Activated naive CD8-positive, alpha-beta T cell treated with anti-CD3 and anti-CD28 coated beads for 36 hours (primary cell): ENCODE results near the gene PPP2R2D. TPM values are rescaled to one million over a fixed set of nuclear protein-coding genes. Genes with fewer than 3 reads are reported as not detected.

Experiments used
- DNase-seq: peaks from one replicate; pipeline ENCODE4 v3.0.0; 2021
- H3K27ac Mint-ChIP-seq: one replicate; pipeline ENCODE4 v1.8.0; 2022; ENCODE audit warnings: mild to moderate bottlenecking, moderate library complexity, mixed read lengths
- H3K27me3 Mint-ChIP-seq: one replicate; pipeline ENCODE4 v1.8.0; 2022; ENCODE audit warnings: mild to moderate bottlenecking, mixed read lengths
- H3K36me3 Mint-ChIP-seq: one replicate; pipeline ENCODE4 v1.8.0; 2021; ENCODE audit warnings: mild to moderate bottlenecking, mixed read lengths
- H3K4me1 Mint-ChIP-seq: one replicate; pipeline ENCODE4 v1.8.0; 2021; ENCODE audit warnings: mixed read lengths
- H3K4me3 Mint-ChIP-seq: one replicate; pipeline ENCODE4 v1.8.0; 2022; ENCODE audit warnings: mild to moderate bottlenecking, moderate library complexity, mixed read lengths
- H3K9me3 Mint-ChIP-seq: one replicate; pipeline ENCODE4 v1.8.0; 2022; ENCODE audit warnings: mixed read lengths
- total RNA-seq, 2 experiments: library from RNA; stranded (reverse); gene quantifications; one replicate each; pipeline ENCODE4 v1.2.3, GENCODE V29; 2021

The PPP2R2D gene
- total RNA-seq, 2 experiments from 2014 or later = 24.4 to 25.7 TPM

DNA sequence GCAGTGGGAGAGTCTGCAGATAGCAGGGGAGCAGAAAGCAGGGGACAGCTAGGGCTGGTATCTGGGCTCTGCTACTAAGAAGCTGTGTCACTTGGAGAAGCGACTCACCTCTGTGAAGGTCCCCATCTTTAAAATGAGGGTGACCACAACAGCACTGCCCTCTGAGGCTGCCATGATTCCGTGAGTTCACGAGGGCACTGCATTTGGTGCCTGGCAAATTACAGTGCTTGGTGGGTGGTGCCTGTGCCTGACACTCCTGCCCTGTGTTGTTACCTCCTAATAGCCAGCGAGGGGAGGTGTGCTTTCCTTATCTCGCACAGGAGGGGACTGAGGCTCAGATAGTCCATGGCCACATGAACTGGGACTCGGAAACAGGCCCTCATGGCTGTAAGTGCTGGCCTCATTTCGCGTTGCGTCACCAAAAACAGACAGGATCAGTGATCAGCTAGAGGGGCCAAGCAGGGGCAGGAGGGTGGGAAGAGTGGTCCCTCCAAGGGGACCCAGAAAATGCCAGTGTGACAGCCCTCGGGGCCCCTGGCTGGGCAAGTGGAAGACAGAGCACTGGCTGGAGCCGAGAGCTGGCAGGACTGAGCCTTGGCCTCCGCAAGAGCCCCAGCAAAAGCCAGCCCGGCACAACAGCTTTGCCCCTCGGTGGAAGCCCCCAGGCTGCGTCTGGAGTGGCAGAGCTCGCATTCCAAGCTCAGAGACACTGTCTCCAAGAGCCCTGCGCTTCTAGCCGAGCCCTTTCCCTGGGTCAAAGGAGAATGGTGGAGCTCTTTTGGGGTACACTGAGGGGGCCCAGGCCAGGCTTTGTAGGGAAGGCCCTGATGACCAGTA is 98.3 kb downstream of the PPP2R2D start:
- H3K4me1 Mint-ChIP-seq = no peaks in the 10 kb centered on the region
- H3K27me3 Mint-ChIP-seq = no peaks in the 10 kb centered on the region
- no peaks in the 10 kb centered on the region for H3K36me3 Mint-ChIP-seq
- H3K4me3 Mint-ChIP-seq = no peak overlapping the region
- no peaks in the 10 kb centered on the region for H3K9me3 Mint-ChIP-seq
- DNase-seq = no peak
- H3K27ac Mint-ChIP-seq = no peak overlapping the region

- Mint-ChIP-seq H3K27me3 (no peaks in the 10 kb centered on the region), H3K27ac (no peak overlapping the region), H3K4me3 (no peak overlapping the region), H3K9me3 (peaks cover 8% of the 10 kb centered on the region), H3K36me3 (peaks cover 3% of the 10 kb centered on the region), H3K4me1 (peaks cover 4% of the 10 kb centered on the region)
- DNase-seq = no peak
These were observed 100.6 kb downstream of the PPP2R2D start for GRCh38 chr10:132001238-132001972.

DNA sequence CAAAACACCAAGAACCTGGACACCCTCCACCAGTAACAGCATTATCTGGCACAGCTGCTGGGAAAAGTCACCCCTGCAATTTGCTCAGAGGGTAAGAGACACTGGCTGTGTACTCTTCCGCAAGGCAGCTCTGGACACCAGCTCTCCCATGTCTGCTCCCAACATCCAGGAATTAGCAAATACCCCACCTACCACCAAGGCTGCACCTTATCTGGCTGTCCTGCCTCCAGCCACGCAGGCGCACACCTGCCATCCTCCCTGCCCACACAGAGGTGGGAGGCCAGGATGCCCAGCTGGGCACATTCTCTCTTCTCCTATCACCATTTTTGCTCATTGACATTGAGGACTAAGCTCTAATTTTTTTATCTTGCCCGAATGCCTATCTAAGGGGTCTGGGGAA is 101.2 kb downstream of the PPP2R2D start:
- Mint-ChIP-seq H3K27me3 (no peaks in the 10 kb centered on the region), H3K4me1 (peaks cover 4% of the 10 kb centered on the region)

GRCh38 chr10:132003282-132003924 is 102.6 kb downstream of the PPP2R2D start:
- H3K4me1 Mint-ChIP-seq = peaks cover 4% of the 10 kb centered on the region
- no peaks in the 10 kb centered on the region for H3K27me3 Mint-ChIP-seq
- no peak for DNase-seq
- no peak overlapping the region for H3K4me3 Mint-ChIP-seq
- H3K36me3 Mint-ChIP-seq = peaks cover 3% of the 10 kb centered on the region
- peaks cover 8% of the 10 kb centered on the region for H3K9me3 Mint-ChIP-seq
- no peak overlapping the region for H3K27ac Mint-ChIP-seq

More for the DNA sequence above, 101.2 kb downstream of the PPP2R2D start:
- no peak overlapping the region for H3K4me3 Mint-ChIP-seq
- H3K27ac Mint-ChIP-seq = no peak overlapping the region
- H3K9me3 Mint-ChIP-seq = peaks cover 8% of the 10 kb centered on the region
- no peak for DNase-seq
- H3K36me3 Mint-ChIP-seq = peaks cover 3% of the 10 kb centered on the region

- no peak for DNase-seq
- H3K27ac Mint-ChIP-seq = no peak overlapping the region
- peaks cover 4% of the 10 kb centered on the region for H3K4me1 Mint-ChIP-seq
- H3K36me3 Mint-ChIP-seq = peaks cover 3% of the 10 kb centered on the region
- H3K4me3 Mint-ChIP-seq = no peak overlapping the region
- peaks cover 8% of the 10 kb centered on the region for H3K9me3 Mint-ChIP-seq
- no peaks in the 10 kb centered on the region for H3K27me3 Mint-ChIP-seq
These were observed 103.2 kb downstream of the PPP2R2D start for GRCh38 chr10:132004052-132004451.

DNA sequence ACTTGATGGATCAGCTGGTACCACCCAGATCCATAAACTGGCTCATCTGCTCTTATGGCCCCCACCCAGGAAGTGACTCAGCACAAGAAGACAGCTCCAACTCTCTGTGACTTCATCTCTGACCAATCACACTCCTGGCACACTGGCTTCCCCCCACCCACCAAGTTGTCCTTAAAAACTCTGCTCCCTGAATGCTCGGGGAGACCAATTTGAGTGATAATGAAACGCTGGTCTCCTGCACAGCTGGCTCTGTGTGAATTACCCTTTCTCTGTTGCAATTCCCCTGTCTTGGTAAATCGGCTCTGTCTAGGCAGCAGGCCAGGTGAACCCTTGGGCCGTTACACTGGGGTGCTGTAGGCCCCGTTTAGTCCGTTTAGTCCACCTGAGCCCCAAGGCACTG is 104.3 kb downstream of the PPP2R2D start:
- Mint-ChIP-seq H3K27ac (no peak overlapping the region), H3K9me3 (peaks cover 8% of the 10 kb centered on the region), H3K27me3 (no peaks in the 10 kb centered on the region)

GRCh38 chr10:132006966-132007365 is 106.2 kb downstream of the PPP2R2D start:
- Mint-ChIP-seq H3K9me3 (peaks cover 8% of the 10 kb centered on the region), H3K4me3 (no peak overlapping the region), H3K27me3 (peaks cover 5% of the 10 kb centered on the region), H3K27ac (no peak overlapping the region), H3K4me1 (peaks cover 4% of the 10 kb centered on the region), H3K36me3 (peaks cover 3% of the 10 kb centered on the region)
- DNase-seq = no peak

More for the DNA sequence above, 104.3 kb downstream of the PPP2R2D start:
- no peak for DNase-seq
- Mint-ChIP-seq H3K4me1 (peaks cover 4% of the 10 kb centered on the region), H3K36me3 (peaks cover 3% of the 10 kb centered on the region), H3K4me3 (no peak overlapping the region)

DNA sequence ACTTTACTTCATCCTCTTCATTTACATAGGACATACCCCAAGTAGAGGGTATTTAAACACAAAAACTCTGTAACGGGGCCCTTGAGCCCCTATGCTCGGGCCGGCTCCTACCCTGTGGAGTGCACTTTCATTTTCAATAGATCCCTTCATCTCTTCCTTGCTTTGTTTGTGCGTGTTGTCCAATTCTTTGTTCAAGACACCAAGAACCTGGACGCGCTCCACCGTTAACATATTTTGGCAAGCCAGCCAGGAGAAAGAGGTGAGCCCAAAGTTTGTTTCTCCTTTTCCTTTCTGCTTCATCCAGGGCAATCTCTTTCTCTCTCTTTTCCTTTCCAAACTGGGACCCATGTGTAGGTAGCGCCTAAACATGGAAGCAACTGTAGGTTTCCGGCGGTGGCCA is 106.9 kb downstream of the PPP2R2D start:
- no peak overlapping the region for H3K27ac Mint-ChIP-seq
- DNase-seq = no peak
- peaks cover 3% of the 10 kb centered on the region for H3K36me3 Mint-ChIP-seq
- H3K4me3 Mint-ChIP-seq = no peak overlapping the region
- peaks cover 4% of the 10 kb centered on the region for H3K4me1 Mint-ChIP-seq
- H3K27me3 Mint-ChIP-seq = peaks cover 5% of the 10 kb centered on the region
- H3K9me3 Mint-ChIP-seq = peaks cover 8% of the 10 kb centered on the region

Other genes starting within 250 kb of the PPP2R2D start
- 100 to 1,000 TPM; 115 to 121 TPM for gene BNIP3, start 80.9 kb downstream of the PPP2R2D start, total RNA-seq
- gene JAKMIP3, start 164.9 kb downstream of the PPP2R2D start, total RNA-seq = under 1 TPM; 0.21 to 0.28 TPM